HG02763 (cell line): ENCODE measurements around the gene DRICH1.
"Not testable (repeated sequence)": the region's sequence is repeated elsewhere in the genome, so short reads cannot be mapped to it uniquely, and the experiment has no call there.

Source experiments
- ATAC-seq: cut with Tn5 transposase; IDR thresholded peaks from one replicate; pipeline ENCODE4 v1.9.1; 2021; ENCODE audit warnings: mild to moderate bottlenecking, moderate library complexity; ENCODE audit not compliant: unreplicated experiment

Gene DRICH1

DNA sequence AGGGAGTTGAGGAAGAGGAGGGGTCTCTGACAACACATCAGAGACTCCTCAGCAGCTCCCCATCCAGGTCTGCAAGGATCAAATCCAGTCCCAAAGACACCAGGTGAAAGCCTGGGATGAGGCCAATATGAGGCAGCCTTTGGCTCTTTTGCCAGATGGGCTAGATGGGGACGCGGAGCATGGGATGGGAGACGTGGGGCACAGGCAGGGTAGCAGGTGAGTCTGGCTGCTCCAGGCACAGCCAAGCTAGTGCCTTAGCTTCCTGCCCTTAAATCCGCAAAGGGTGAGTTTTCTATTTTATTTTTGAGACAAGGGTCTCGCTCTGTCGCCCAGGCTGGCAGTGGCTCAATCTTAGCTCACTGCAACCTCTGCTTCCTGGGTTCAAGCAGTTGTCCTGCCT, 19.6 kb upstream of the DRICH1 start:
- ATAC-seq, result no peak

DNA sequence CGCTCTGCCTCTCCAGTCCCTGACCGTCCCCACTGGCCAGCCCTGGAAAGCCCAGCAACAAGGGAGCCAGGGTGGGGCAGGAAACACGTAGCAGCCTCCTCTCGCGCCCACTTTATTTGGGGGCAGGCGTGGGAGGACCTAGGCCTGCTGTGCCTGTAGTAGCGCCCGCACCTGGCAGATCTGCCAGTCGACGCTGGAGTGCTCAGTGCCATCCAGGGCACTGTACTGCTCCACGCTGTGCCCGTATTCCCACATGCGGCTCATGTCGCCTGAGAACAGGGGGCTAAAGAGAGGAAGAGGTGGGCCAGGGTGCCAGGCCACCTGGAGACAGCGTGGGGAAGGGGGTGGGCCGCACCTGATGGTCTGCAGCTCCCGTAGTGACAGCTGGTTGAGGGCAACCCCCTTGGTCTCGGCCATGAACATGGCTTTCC, 17.0 kb upstream of the DRICH1 start:
- ATAC-seq, result no peak

DNA sequence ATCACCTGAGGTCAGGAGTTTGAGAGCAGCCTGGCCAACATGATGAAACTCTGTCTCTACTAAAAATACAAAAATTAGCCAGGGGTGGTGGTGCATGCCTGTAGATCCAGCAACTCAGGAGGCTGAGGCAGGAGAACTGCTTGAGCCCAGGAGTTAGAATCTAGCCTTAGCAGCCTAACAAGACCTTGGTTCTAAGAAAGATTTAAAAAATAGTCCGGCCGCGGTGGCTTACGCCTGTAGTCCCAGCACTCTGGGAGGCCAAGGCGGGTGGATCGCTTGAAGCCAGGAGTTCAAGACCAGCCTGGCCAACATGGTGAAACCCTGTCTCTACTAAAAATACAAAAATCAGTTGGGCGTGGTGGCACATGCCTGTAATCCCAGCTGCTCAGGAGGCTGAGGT, 14.4 kb upstream of the DRICH1 start:
- not testable (repeated sequence) for ATAC-seq

DNA sequence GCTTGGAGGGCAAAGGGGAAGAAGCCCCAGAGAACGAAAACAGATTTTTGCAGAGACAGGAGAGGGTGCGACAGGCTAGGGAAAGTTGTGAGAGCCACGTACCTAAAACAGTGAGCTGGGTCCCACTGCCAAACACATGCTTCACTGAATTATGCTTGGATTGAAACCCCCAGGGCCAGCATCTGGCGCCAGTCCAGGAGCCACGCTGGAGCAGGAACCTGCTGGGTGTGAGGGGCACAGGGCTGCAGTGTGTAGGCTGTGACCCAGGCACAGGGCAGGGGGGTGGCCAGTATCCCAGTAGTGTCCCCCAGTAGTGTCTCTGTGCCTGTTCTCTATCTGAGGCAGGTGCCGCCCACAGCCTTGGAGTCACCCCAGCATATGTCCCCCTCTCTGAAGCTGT, 8.1 kb upstream of the DRICH1 start:
- ATAC-seq, result not testable (repeated sequence)

DNA sequence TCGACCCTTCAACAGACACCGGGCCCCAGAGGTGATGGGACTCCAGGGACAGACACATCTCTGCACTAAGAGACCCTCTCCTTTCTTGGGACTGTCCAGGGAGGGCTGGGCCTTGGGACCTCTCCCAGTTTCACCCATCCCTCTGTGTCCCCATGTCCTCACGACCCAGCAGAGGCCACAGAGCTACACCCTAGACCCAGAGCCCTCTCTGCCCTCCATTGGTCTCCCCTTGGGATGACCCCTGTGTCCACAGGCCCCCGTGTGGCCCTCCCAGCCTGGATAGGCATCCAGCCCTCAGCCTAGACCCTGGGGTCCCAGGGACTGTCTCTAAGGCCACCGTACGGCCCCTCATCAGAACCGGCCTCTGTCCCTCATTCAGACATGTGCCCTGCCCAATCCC, 7.5 kb upstream of the DRICH1 start:
- ATAC-seq, result no peak

DNA sequence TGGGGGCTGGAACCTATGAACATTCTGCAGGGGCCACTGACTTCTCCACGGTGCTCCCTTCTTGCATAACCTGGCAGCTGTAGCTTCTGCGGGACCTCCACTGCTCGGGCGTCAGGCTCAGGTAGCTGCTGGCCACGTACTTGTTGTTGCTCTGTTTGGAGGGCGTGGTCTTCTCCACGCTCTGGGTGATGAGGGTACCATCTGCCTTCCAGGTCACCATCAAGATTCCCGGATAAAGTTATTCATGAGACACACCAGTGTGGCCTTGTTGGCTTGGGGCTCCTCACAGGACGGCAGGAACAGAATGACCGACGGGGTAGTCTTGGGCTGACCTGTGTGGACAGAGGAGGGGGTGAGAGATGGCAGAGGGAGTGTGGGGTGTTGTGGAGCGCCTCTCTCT, 6.5 kb upstream of the DRICH1 start:
- no peak for ATAC-seq

DNA sequence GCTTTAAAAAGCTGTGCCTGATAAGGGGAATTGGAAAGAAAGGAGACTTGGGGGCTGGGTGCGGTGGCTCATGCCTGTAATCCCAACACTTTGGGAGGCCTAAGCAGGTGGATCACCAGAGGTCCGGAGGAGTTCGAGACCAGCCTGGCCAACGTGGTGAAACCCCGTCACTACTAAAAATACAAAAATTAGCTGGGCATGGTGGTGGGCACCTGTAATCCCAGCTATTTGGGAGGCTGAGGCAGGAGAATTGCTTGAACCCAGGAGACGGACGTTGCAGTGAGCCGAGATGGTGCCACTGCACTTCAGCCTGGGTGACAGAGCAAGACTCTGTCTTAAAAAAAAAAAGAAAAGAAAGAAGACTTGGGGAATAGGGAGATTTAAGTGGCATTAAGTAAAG, 3.2 kb upstream of the DRICH1 start:
- ATAC-seq, result not testable (repeated sequence)

DNA sequence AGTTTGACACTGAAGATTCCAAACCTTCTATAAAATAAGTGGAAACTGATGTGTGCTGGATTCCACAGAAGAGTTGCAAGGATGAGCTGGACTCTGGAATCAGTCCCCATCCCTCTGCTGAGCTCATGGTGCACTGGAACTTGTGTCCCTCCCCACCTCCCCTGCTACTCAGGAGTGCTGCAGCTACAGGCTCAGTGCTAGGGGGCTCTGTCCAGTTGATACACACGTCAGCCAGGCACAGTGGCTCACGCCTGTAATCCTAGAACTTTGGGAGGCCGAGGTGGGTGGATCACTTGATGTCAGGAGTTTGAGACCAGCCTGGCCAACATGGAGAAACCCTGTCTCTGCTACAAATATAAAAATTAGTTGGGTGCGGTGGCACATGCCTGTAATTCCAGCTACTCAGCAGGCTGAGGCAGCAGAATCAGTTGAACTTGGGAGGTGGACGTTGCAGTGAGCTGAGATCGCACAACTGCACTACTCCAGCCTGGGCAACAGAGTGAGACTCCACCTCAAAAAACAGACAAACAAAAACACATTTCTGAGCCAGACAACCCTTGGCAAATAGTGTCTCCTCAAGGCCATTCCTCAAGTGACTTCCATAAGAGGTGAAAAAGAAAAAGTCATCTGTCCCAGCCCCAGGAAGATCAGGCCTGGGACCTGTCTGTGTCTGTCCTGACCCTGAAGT, 3.9 kb downstream of the DRICH1 start:
- not testable (repeated sequence) for ATAC-seq

DNA sequence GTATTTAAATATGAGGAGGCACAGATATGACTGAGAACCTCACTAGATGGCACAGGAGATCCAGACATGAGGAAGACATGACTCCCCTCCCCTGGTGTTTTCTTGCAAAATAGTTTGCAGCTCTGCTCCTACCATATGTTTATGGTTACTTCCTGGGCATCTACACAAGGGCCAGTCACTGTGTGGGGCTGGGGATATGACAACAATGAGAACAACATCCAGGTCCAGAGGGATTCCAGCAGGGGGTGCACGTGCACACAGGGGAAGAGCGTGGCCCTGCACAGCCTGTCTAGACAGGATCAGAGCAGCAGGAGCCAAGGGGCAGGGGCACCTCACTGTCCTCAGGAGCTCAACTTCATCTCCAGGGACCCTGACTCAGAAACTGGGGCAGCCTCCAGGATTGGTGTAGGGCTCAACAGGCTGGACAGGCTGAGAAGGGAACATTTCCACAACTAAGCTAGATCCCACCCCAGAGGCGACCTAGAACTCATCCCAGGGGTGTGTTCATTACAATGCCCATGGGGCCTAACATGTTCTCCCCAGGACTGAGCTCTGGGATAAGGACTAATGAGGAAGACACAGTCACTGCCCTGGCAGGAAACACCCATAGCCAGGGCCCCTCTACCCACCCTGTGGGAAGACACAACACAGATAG, 4.6 kb downstream of the DRICH1 start:
- not testable (repeated sequence) for ATAC-seq

DNA sequence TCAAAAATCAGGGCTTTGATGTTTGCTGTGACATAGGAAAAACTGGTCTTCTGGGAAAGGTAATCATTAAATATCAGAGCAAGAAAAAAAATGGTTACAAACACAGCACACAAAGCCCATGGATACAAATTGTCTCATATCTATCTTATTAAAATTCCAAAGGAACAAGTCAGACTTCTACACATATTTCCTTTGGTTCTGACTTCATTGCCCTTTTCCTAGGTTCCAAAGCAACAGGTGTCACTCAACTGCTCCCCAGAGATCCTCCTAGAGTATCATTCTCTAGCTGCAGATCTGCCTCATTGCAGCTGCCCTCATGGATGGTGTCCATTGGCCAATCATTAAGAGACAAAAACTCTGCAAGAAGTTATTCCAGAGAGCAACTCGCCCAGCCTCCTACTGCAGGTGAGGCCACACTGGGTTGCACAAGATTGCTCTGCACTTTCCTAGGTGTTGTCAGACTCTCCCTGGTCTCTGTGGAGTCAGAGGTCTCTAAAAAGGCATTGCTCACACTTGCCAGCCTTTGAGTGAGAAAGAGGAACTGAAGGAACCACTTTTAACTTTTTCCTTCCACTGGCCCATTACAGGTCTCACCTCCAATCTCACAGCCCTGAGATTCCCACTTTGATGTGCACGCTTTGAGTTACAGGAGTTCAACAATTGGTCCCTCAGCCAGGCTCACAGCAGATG, 5.7 kb downstream of the DRICH1 start:
- no peak for ATAC-seq

DNA sequence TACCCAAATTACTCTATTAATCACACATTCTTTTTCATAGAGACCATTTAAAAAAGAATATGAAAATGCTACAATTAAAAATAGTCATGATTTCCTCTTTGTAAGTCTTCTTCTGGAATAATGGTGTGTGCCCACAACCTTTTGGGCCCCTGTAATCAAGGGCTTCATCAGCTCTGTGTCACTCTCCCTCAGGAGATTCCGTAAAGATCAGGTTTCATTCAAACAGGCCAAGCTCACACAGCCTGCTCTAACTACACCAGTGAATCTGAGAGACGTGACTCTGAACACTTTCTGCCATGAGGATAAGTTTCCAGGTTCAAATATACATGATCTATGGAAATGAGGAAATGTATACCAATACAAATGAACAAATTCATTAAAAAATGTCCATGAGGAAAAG, 9.5 kb downstream of the DRICH1 start:
- ATAC-seq, result no peak

DNA sequence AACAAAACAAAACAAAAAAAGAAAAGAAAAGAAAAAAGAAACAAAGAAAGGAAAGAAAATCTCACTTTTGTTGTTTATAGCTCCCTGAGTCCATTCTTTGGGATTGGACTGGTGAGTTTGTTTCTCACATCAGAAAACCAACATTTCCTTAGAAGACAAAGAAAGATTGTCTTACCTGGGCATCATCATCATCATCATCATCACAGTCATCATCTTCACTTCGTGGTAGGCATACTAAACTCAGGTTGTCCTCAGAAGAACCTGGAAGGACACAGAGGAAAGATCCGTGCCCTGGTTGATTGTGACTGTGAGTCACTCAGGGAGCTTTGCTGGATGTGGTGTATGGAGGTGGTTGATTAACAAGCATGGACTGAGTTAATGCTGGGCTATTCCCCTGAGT, 10.2 kb downstream of the DRICH1 start:
- not testable (repeated sequence) for ATAC-seq

DNA sequence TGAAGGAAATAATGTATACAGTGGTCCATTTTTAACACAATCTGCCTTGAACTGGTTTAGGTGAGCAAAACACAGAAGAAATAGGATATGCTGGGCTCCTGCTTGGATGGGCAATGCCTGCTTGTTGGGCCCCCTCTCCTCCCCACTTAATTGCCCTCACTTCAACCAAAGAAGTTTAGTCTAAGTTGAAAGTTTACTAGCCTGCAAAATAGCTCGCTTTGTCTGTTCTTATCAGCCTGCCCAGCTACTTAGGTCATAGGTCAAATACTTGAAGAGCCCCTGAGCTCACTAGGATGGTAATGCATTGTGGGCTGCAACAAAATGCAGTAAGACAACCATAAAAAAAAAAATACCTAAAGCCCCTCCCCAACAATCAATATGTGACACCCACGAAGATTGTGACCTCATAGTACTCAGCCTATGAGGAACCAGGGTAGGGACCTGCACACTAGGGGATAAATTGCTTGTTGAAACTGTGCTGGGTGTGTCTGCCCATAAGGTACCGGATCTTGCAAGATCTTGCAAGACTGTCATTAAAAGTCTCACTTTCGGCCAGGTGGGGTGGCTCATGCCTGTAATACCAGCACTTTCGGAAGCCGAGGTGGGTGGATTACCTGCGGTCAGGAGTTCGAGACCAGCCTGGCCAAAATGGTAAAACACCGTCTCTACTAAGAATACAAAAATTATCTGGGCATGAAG, 10.9 kb downstream of the DRICH1 start:
- no peak for ATAC-seq

DNA sequence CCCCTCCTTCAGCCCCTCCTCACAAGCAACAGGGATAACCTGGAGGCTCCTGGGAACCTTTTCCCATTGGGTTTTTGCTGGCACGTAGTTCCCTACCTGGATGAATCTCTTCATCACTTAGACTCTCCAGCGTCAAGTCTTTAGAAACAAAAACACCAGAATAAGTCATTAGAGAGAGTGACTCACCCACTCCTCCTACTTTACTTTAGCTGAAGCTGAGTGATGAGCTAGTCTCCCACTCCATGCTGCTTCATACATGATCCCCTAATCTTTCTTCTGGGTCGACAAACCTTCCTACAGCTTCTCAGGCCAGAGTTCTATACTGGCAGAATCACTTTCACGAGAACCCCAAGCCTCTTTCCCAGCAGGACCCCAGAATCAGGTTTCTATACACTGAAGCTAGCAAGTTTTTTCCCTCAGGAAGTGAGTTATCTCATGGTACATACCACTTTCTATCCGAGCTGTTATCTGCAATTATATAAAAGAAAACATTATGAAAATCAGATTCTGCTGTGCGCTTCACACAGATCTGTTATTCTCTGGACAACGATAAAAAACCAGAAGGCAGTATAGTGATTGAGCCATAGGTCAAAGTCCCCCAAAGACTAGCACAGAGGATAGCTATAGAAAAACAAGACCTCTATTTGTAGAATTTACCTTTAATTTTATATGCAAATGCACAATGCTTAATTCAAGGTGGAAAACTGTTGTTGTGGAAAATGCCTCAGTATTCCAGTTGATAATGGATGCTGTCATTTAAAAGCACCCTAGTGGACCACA, 18.7 kb downstream of the DRICH1 start:
- ATAC-seq, result no peak

DNA sequence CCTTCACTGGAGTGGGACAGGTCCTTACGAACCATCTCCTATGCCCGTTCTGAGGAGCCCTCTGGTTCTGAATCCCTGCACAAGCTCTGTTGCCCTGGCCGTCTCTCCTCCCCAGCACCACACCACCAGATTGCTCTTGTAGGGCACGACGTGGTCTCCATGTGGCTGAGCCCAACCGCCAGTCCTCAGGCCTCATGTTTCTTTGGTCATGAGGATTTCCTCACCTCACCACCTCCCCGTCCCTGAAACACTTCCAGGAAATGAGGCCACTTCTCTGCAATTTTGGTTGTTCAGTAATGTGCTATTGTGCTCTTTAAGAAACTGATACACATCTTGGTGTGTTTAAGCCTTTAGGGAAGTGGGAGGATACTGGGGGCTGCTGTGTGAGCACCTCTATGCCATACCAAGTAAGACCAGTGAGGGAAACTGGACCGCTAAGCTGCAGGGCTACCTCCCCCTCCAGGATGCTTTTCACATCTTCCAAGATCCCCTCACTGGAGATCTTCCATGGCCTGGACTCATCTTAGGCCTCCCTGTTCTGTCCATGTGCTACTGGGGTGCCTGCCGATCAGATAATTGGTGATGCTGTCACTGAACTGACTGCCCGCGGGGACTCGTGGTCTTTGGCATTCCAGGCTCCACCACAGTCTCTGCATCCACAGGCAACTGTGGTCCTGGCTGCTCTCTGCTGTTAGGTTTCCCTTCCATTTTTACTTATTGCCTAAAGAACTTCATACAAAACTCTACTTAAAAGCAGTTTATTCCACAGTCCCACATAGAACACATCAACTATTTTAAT, 21.9 kb downstream of the DRICH1 start:
- no peak for ATAC-seq

DNA sequence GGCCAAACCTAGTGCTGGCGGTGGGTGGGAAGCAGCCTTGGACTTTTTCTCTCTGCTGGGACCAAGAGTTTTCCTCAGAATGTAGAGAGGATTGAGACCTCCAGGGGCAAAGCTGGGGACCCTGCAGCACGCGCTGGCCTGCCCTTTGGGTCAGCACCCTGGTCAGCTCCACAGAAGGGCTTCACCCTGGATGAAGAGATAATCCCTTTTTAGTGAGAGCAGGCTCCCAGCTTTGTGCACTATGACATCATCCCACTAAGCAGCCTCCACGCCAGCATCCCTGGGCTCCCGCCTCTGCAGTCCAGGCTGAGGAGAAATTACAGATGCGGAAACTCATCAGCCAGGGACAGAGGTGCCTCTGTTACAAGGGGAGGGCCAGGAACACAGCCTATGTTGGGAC, 23.5 kb downstream of the DRICH1 start:
- no peak for ATAC-seq

DNA sequence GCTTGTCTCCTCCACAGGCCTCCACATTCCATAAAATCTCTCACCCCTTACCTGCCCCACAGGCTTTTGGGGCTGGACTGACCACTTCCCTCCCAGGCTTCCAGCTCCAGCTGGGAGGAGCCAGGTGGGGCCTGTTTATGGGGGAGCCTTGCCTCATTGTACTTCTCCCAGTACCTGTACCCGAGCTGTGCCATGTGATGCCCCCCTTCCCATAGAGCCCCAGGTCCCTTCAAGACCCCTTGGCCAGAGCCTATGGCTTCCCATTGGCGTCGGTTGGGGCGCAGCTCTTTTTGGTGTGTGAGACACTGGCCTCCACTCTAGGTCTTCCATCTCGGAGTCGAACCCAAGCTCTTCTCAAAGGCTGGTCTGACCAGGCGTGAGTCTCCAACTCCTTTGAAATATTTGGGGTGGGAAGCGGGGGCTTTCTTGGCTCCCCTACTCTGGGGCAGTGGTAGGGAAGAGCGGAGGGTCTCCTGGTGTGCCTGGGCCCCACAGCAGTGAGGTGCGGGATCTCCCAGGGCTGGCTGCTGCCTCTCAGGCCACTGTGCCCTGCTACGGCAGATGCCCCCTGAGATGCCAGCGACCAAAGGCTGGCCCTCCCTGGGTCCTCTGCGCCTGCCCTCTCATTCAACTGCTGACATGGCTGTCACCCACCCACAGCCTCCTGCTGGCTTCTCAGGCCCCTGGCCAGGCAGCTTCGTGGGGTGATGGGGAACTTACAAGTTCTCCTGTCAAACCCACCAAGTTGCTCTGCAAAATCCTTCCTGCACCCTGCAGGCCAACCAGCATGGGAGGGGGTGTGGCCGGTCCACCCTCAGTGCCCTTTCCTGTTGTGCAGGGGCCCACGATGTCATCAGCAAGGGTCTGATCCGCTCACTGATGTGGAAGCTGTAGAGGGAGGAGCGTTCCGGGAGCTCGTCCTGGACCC, 25.7 kb downstream of the DRICH1 start:
- ATAC-seq, result no peak

DNA sequence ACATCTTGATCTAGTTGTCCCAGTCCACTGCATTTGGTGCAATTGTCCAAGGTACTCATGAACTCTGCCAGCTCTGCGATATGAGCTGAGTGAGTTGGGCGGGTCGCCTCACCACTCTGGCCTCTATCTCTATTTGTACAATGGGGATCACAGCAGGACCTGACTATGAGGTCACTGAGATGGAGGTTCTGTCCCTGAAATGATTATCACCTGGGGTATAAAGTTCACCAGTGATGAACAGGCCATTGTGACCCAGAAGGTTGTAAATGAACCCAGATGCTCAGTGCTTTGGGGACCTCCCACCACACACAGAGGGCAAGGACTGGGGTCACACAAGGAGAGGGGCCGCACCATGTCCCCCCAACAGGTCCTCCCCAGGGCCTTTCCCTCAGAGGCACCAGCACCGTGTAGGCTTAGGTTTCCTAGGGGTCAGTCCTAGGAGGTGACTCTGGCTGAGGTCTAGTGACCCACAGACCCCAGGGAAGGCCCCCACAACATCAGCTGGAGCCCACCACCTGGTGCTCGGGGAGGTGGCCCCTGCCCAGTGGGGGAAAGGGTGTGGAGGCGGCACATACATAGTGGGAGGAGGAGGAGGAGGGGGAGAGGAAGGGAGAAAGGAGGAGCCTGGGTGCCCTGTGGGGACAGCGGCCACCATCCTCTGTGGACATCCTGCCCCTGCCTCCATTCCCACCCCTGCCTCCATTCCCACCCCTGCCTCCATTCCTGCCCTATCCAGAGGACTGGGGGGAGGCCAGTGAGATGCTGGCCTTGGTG, 27.0 kb downstream of the DRICH1 start:
- ATAC-seq, result no peak
